ENCODE data around the gene XRCC1.

DNA sequence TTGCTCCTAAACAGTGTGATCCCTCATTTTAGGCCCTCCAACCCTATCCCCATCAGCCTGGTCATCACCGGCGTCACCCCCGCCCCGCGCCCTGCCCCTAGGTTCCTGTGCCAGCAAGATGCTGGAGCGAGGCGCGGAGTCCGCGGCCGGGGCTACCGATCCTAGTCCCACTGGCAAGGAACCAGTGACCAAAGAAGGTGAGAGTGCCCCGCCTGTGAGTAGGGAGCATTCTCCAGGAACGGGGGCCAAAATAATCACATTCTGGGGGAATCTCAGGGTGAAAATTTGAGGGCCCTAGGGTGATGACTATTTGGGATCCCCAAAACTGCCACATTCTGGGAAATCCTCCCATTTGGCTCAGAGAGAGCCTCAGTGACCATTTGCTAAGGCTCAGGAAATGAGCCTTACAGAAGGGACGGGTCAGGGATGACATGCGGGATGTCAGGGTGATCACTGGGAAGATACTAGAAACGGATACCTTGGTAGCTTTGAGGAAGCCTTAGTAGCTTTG, 41.0 kb downstream of the XRCC1 start:
- TF ChIP-seq, protein P1, sequence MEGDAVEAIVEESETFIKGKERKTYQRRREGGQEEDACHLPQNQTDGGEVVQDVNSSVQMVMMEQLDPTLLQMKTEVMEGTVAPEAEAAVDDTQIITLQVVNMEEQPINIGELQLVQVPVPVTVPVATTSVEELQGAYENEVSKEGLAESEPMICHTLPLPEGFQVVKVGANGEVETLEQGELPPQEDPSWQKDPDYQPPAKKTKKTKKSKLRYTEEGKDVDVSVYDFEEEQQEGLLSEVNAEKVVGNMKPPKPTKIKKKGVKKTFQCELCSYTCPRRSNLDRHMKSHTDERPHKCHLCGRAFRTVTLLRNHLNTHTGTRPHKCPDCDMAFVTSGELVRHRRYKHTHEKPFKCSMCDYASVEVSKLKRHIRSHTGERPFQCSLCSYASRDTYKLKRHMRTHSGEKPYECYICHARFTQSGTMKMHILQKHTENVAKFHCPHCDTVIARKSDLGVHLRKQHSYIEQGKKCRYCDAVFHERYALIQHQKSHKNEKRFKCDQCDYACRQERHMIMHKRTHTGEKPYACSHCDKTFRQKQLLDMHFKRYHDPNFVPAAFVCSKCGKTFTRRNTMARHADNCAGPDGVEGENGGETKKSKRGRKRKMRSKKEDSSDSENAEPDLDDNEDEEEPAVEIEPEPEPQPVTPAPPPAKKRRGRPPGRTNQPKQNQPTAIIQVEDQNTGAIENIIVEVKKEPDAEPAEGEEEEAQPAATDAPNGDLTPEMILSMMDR (IDR thresholded peaks at IDR 0.05), result no peak
- no peak for TF ChIP-seq POLR2AphosphoS5 (IDR thresholded peaks at IDR 0.05)
- TF ChIP-seq EP300 (IDR thresholded peaks at IDR 0.05; ENCODE audit: low read depth), result no peak
- TF ChIP-seq POLR2A (IDR thresholded peaks at IDR 0.05), result no peak
